GM18868 (cell line): ENCODE measurements around the gene FOXN3.

Experiments used
- ATAC-seq: cut with Tn5 transposase; IDR thresholded peaks from one replicate; pipeline ENCODE4 v1.9.1; 2021; ENCODE audit warnings: mild to moderate bottlenecking, moderate library complexity; ENCODE audit not compliant: unreplicated experiment

Gene FOXN3

GRCh38 chr14:89365061-89365801 lies 51.8 kb downstream of the FOXN3 start:
- peak; percentile 89 for ATAC-seq

DNA sequence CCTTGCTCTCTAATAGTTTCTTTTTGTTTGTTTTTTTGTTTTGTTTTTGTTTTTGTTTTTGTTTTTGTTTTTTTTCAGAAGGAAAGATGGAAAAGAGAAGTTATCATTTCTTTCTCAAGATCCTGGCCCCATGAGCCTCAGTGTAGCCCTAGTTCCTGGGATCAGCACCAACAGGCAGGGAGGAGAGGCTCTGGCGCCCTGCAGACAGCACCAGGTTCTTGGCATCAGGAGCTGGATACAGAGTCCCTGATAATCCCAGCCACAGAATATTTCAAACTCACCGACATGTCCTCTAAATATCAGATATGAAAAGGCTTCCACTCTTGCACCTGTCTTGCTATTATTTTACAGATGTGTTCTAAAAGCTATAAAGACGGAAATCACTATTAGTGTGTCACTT lies 52.7 kb downstream of the FOXN3 start:
- ATAC-seq, result no peak

DNA sequence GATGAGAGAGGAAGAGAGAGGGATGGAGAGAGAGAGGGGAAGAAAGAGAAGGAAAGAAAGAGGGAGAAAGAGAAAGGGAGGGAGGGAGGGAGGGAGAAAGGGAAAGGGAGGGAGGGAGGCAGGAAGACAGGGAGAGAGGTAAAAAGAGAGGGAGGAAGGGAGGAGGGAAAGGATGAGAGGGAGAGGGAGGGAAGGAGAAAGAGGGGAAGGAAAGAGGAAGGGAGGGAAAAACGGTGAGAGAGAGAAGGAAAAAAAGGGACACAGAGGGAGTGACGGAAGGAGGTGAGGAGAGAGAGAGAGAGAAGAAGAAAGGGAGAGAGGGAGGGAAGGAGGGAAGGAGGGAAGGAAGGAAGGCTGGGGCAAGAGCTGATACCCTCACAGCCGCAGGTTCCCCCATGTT lies 56.8 kb downstream of the FOXN3 start:
- ATAC-seq, result no peak

DNA sequence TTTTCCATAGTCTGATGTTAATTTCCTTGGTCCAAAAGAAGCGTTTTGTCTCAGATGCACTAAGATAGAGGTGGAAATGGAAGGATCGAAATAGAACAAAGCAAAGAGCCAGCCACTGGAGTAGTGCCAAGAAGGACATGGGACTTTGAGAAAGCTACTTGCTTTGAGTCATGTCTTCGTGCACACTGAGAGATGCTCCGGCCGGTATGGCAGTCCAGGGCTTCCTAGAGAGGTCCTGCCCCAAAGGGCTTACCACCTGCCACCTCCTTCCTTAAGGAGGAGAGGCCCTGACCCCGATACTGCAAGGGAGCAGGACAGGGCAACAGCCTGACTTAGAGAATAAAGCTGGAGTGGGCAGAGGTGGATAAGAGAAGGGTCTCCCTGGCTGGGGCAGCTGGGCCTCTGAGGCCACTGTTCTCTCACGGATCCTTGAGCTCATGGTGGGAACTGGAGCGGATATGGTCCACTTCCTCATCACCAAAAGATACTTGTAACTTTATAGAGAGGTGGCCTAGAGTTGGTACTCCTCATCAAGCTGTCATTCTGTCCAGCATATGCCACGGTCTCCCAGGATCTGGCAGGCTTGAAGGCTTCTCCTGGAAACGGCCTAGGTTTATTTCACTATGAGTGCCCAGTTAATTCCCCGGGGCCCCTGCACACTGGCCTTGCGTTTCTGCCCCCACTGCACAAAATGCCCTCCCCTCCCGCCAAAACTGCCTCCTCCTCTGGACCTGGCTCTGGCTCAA lies 57.4 kb downstream of the FOXN3 start:
- no peak for ATAC-seq

DNA sequence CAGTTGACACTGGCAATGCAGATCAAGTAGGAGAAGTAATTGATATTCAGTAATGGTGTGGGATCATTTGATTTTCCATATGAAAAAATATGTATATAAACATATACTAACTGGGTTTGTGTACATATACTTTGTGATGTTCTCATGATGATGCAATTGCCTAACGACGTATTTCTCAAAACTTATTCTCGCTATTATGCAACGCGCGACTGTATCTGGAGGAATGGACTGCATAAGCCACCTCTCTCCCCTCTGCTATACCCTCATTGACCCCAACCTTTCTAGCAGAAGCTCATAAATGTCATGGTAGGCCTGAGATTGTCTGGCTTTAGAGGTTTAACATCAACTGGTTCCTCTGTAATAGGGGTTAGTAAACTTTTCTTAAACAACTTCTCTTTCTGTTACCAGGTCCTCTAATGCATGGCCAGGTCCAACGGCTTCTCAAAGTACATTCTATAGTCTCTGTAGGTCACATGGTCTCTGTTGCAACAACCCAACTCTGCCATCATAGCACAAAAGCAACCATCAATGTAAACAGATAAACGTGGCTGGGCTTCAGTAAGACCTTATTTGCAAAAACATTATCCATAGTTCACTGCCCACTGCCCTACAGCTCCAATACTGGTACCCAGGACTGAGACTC lies 59.3 kb downstream of the FOXN3 start:
- no peak for ATAC-seq

DNA sequence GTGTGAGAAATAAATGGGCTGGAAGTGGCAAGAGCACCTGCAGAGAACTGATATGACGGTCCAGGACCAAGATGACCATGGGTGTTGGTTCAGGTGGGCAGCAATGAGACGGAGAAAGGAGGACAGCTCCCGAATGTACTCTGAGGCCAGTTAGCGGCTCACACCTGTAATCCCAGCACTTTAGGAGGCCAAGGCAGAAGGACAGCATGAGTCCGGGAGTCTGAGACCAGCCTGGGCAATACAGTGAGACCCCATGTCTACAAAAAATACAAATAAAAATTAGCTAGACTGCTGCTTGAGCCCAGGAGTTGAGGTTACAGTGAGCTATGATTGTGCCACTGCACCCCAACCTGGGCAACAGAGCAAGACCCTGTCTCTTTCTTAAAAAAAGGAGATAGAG lies 60.1 kb downstream of the FOXN3 start:
- no peak for ATAC-seq

DNA sequence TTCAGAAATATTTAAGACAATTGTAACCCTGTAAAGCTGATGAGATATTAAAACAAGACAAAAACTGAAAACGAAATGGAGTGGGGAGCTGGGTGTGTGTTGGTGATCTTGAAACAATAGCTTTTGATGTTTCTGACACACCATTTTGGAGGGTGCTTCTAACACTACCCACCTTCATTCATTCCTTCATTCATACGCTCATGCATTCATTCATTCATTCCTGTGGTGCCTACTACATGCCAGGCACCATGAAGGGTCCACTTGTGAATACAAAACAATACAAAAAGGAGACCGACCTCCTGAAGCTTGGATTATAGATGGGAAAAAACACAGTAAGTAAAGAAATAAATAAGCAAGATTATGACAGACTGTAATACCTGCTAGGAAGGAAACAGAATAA lies 60.5 kb downstream of the FOXN3 start:
- no peak for ATAC-seq

- ATAC-seq, result no peak
These were observed 63.3 kb downstream of the FOXN3 start for GRCh38 chr14:89353766-89354113.

- ATAC-seq, result no peak
These were observed 63.9 kb downstream of the FOXN3 start for GRCh38 chr14:89352976-89353765.

GRCh38 chr14:89351516-89352404 lies 65.3 kb downstream of the FOXN3 start:
- ATAC-seq, result peak; percentile 63

- ATAC-seq, result no peak
These were observed 65.9 kb downstream of the FOXN3 start for GRCh38 chr14:89351221-89351515.

DNA sequence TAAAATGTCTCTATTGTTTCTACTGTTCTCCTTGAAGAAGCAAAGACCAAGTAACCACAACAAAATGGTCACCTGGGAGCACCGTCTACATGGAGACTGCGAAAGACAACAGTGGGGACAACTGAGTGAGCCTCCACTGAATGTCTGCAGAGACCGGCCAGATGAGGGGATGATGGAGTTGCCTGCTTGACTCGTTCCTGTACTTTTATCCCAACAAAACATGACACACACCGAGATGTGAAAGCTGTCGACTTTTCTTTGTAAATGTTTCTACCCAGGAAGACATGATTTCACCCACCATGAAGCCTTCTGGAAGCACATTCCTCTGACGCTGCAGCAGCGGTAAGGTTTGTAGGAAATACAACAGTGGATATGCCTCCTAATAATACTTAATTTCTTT lies 66.9 kb downstream of the FOXN3 start:
- ATAC-seq, result no peak

DNA sequence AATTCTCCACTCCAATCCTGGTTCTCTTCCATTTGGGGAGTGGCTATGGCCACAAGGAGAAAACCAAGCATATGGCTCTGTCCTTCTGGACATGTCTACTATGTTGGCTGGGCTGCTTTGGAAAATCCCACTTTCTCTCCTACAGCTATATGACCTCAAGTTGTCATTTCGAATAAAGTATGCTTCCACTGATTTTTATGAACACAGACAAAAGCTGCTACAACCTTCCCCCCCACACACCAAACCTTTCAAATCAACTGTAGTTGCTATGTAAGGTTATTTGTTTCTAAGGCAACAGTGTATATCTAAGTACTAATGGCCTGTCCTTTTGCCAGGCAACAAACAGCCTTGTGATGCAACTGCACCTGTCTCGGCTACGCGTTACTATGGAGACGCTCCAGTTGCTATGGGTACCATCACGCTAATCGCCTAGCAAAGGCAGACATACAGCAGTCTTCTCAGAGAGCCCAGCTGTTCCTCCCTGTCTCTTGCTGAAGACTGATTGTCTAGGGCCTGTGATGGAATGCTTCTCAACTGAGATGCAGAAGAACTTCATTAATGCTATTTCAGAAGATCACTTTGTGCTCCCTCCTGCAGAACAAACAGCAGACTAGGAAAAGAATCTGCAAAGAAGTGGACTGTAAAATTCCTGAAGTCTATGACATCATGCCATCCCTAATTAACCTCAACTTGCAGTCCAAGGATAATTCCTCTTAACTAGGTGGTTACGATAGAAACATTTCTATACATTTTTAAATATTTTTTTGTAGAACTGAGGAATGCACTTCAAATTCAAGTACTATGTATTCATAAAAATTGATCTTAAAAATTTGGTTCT lies 67.6 kb downstream of the FOXN3 start:
- ATAC-seq, result no peak

- ATAC-seq, result no peak
These were observed 68.3 kb downstream of the FOXN3 start for GRCh38 chr14:89348722-89349121.

- ATAC-seq, result no peak
These were observed 69.1 kb downstream of the FOXN3 start for GRCh38 chr14:89347885-89348284.

- ATAC-seq, result no peak
These were observed 72.1 kb downstream of the FOXN3 start for GRCh38 chr14:89344920-89345254.

DNA sequence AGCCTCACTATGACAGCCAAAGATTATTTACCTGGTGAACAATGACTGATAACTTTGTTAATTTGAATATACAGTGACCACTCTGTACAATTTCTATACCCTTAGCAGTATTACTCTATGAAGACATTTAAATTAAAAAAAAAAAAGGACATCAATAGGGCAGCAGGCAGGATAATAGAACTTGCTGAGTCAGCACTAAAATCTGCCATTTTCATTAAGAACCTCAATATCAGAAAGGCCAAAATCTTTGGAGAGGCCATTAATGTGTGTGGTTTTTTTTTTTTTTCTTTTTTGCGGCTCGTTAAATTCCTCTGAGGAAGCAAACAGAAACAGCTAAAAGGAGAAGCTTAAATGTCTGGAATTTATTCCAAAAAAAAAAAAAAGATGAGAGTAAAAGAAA lies 73.7 kb downstream of the FOXN3 start:
- no peak for ATAC-seq

GRCh38 chr14:89342049-89342448 lies 75.0 kb downstream of the FOXN3 start:
- peak; percentile 69 for ATAC-seq

DNA sequence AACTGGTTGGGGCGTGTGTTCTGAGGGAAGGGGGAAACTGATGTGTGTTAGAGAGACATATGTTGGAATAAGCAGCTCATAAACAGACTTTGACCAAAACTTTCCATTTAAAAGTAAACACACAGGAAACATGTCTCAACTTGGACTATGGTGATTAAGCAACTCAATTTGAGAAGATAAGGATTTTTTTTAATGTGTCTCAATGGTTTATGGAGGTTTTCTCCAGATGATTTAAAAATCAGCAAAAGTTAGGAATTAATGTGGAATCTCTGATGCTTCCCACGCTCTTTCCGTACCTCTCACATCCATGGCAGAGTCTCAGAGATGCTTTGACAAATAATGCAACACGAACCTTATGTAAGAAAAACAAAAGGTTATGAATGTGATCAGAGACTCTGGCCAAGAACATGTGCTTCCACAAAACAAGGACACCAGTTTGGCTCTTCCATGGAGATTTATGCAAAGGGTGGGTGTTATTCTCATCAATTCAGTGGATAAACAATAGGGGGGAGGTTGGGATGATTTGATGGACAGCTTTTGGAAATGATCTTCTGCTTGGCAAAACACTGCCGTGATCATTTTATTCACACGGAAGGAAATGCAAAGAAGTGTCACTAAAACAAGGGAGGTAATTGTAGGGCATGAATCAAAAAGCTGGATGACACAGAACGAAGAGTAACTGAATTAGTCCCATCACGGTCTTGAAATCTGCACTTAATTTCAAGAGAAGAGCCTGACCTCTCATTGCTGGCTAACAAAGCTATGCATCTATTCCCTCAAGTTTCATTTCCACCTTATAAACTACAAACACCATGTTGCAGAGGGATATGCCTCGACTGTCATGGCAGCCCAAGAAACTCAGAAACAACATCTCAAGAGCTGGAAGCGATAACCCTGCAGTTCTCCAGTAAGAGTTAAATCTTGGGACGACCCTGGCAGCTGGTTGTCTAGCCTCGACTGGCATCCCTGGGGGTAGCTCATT lies 76.5 kb downstream of the FOXN3 start:
- ATAC-seq, result no peak
